B cell (primary cell): ENCODE results near the gene LMAN1L. TPM values are rescaled to one million over a fixed set of nuclear protein-coding genes. Genes with fewer than 3 reads are reported as not detected.
A peak's percentile ranks its signal among the peaks of the same experiment; 100 is the strongest.

ENCODE experiments used
- ATAC-seq: fragments of 200-7000 bp; cut with Tn5 transposase; one replicate; pipeline ENCODE4 v1.10.0; 2021; ENCODE audit warnings: low read depth, mild to moderate bottlenecking, moderate number of reproducible peaks, moderate library complexity
- CTCF ChIA-PET: fragments of 350-600 bp; sonication (Branson Sonifier 250); formaldehyde crosslinking; loops from one replicate; lab custom pipeline; 2021; ENCODE audit warnings: antibody characterized with exemption, inconsistent platforms; lab: Charles Lee
- POLR2A ChIA-PET: fragments of 350-600 bp; sonication (Branson Sonifier 250); formaldehyde crosslinking; loops from one replicate; lab custom pipeline; 2021; ENCODE audit warnings: antibody characterized with exemption; lab: Charles Lee
- DNase-seq: peaks from one replicate; pipeline ENCODE4 v3.0.0; 2013
- H2AFZ ChIP-seq: 2 replicates; pipeline ENCODE4 v1.6.1; 2012; ENCODE audit warnings: mild to moderate bottlenecking, low read depth, low read length; ENCODE audit not compliant: insufficient read depth, poor library complexity, severe bottlenecking
- H3K27ac ChIP-seq, 2 donors: 1 replicate in 1 of 2; 2 replicates in 1 of 2; pipeline ENCODE4 v1.5.1; 2012 to 2013; ENCODE audit warnings: low read length in 2 of 2, mild to moderate bottlenecking in 2 of 2, moderate library complexity in 1 of 2
- H3K27me3 ChIP-seq, 4 experiments: fragments of 200-600 bp in 1 of 4; sonication (generic) in 1 of 4; replicated peaks in 1 of 4; 1 replicate in 2 of 4; 2 replicates in 2 of 4; pipeline versions ENCODE4 v1.6.1 to v1.7.0; 2013 to 2016; ENCODE audit warnings: low read length in 3 of 4, mild to moderate bottlenecking in 2 of 4, mixed read lengths in 1 of 4, moderate library complexity in 1 of 4; ENCODE audit not compliant: insufficient read depth in 4 of 4, control insufficient read depth in 3 of 4; ENCODE audit errors: control extremely low read depth in 1 of 4
- H3K36me3 ChIP-seq, 2 experiments: replicated peaks in 1 of 2; 1 replicate in 1 of 2; 2 replicates in 1 of 2; pipeline versions ENCODE4 v1.6.1 to v1.7.1; 2013; ENCODE audit warnings: low read length in 1 of 2; ENCODE audit not compliant: insufficient read depth in 2 of 2, control insufficient read depth in 1 of 2; ENCODE audit errors: control extremely low read depth in 1 of 2, extremely low read depth in 1 of 2
- H3K4me1 ChIP-seq, 2 donors: fragments of 200-600 bp in 1 of 2; sonication (generic) in 1 of 2; 1 replicate in 1 of 2; 2 replicates in 1 of 2; pipeline versions ENCODE4 v1.5.1 to v1.6.1; 2013 to 2017; ENCODE audit warnings: low read length in 2 of 2; ENCODE audit not compliant: control insufficient read depth in 2 of 2, insufficient read depth in 2 of 2
- H3K4me2 ChIP-seq: replicated peaks from 2 replicates; pipeline ENCODE3; 2012; ENCODE audit warnings: mild to moderate bottlenecking, low read depth, low read length; ENCODE audit not compliant: poor library complexity, severe bottlenecking
- H3K4me3 ChIP-seq, 5 experiments: fragments of 200-600 bp in 1 of 5; sonication (generic) in 1 of 5; 1 replicate in 3 of 5; 2 replicates in 2 of 5; pipeline versions ENCODE4 v1.5.1 to v1.7.0; 2011 to 2016; ENCODE audit warnings: low read length in 4 of 5, mild to moderate bottlenecking in 4 of 5, low read depth in 2 of 5, control low read depth in 1 of 5, moderate library complexity in 1 of 5; ENCODE audit not compliant: insufficient read depth in 1 of 5; ENCODE audit errors: control extremely low read depth in 1 of 5, extremely low read depth in 1 of 5
- H3K79me2 ChIP-seq: fragments of 200-600 bp; sonication (generic); one replicate; pipeline ENCODE4 v1.6.0; 2016; ENCODE audit warnings: low read length; ENCODE audit not compliant: control insufficient read depth, insufficient read depth
- H3K9ac ChIP-seq: fragments of 200-600 bp; sonication (generic); 2 replicates; pipeline ENCODE4 v1.6.1; 2017; ENCODE audit warnings: mild to moderate bottlenecking, low read length, moderate library complexity
- H3K9me3 ChIP-seq, 3 donors: one replicate each; pipeline versions ENCODE4 v1.6.1 to v1.7.1; 2013; ENCODE audit warnings: low read length in 2 of 3; ENCODE audit not compliant: control insufficient read depth in 2 of 3, insufficient read depth in 1 of 3; ENCODE audit errors: control extremely low read depth in 1 of 3
- H4K20me1 ChIP-seq: 2 replicates; pipeline ENCODE4 v1.6.0; 2012; ENCODE audit warnings: mild to moderate bottlenecking, low read length; ENCODE audit not compliant: insufficient read depth, control insufficient read depth, poor library complexity, severe bottlenecking
- H3K27ac Mint-ChIP-seq: one replicate; pipeline ENCODE4 v1.8.0; 2021; ENCODE audit warnings: mixed read lengths
- H3K27me3 Mint-ChIP-seq: one replicate; pipeline ENCODE4 v1.8.0; 2021; ENCODE audit warnings: mixed read lengths
- H3K4me1 Mint-ChIP-seq: one replicate; pipeline ENCODE4 v1.8.0; 2021; ENCODE audit warnings: mixed read lengths
- H3K4me3 Mint-ChIP-seq: one replicate; pipeline ENCODE4 v1.8.0; 2021; ENCODE audit warnings: mixed read lengths
- H3K9me3 Mint-ChIP-seq: one replicate; pipeline ENCODE4 v1.8.0; 2022; ENCODE audit warnings: mixed read lengths; ENCODE audit not compliant: insufficient read depth
- EZH2 ChIP-seq: IDR thresholded peaks from 2 replicates; pipeline ENCODE4 v1.6.1; 2012; ENCODE audit warnings: borderline replicate concordance, low read depth, mild to moderate bottlenecking, moderate library complexity, low read length; ENCODE audit not compliant: insufficient read depth, poor library complexity, severe bottlenecking
- WGBS: methylation state at CpG from one replicate; pipeline ENCODE4 v1.1.5; 2013; ENCODE audit warnings: missing lambda C conversion rate; ENCODE audit not compliant: insufficient coverage; 5-methylcytosine and 5-hydroxymethylcytosine counted together
- intact Hi-C: fragments of 100-400 bp; cut with micrococcal nuclease; formaldehyde crosslinking; loops from one replicate; pipeline ENCODE4 v1.10.0; 2022
- polyA plus RNA-seq: library from polyadenylated mRNA; depleted of rRNA; stranded (reverse); fragments of >200 nt; gene quantifications from 2 replicates; pipeline ENCODE4 v1.2.3, GENCODE V29; 2012
- total RNA-seq, 2 donors: library from RNA; stranded (reverse); fragments of 120-200 nt in 1 of 2; gene quantifications; 1 replicate in 1 of 2; 2 replicates in 1 of 2; pipeline versions ENCODE4 v1.2.3 to v1.2.4, GENCODE V29; 2013 to 2022
- TF ChIP-seq, protein P1 (sequence below): fragments of 200-600 bp; IDR thresholded peaks from one replicate; pipeline ENCODE4 v1.8.0; 2022; ENCODE audit warnings: antibody characterized with exemption, mild to moderate bottlenecking

The LMAN1L gene
- total and polyA plus RNA-seq, 2 donors (not counting 1 experiment from before 2014, with no cell fraction given), result 0.60 to 1.1 TPM

DNA sequence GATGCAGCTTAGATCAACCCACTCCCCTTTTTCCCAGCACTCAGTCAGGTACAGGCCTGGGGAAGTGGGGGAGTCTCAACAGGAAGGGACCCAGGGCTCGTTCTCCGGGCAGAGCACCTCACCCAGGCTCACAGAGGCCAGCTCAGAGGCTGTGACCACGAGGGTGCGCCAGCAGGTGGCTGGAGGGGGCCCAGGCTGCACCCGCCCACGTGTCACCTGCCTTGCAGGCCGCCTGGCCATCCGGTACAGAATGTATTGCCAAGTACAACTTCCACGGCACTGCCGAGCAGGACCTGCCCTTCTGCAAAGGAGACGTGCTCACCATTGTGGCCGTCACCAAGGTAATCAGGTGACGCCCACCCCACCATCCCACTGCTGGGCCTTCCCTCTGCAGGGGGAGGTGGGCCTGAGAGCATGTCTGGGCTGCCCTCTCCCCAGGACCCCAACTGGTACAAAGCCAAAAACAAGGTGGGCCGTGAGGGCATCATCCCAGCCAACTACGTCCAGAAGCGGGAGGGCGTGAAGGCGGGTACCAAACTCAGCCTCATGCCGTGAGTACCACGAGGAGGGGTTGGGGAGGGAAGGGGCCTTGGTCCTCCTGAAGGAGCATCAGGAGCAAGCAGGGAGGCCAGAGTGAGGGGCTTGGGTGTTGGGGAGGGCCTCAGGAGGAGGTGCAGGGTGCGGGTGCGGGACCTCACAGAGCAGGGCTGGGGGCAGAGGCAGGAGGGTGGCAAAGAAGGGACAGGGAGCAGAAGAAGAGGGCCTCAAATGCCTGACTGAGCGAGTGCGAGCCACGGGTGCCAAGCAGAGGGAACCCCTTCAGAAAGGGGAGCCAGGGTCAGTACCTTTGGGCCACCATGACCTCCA is 14.0 kb upstream of the LMAN1L start:
- Histone ChIP-seq H3K4me2 (peak overlapping the region; percentile 62), H2AFZ (no peak overlapping the region), H3K9ac (no peak overlapping the region), H3K27ac (peak overlapping the region; percentile 89 to 93), H3K4me1 (peaks cover 70 to 74% of the 10 kb centered on the region in 2 donors), H3K4me3 (no peak overlapping the region), H4K20me1 (peaks cover 95% of the 10 kb centered on the region), H3K27me3 (no peaks in the 10 kb centered on the region), H3K79me2 (peaks cover 78% of the 10 kb centered on the region), H3K9me3 (no peaks in the 10 kb centered on the region), H3K36me3 (peaks cover 0 to 91% of the 10 kb centered on the region in 2 experiments)
- no peak for ATAC-seq
- Mint-ChIP-seq H3K4me1 (peaks cover 60% of the 10 kb centered on the region), H3K9me3 (no peaks in the 10 kb centered on the region), H3K27ac (peak overlapping the region; percentile 90), H3K27me3 (no peaks in the 10 kb centered on the region), H3K4me3 (peak overlapping the region; percentile 61)
- ChIA-PET POLR2A (interaction anchor here (1.1 to 15.8 kb wide), 5 partner anchors 8 to 45 kb away, joined by 3 to 572 read pairs (median 12); partner anchors contain the start of gene CSK), CTCF (interaction anchor here (0.6 to 37.1 kb wide), 20 partner anchors 8 to 398 kb away, joined by 3 to 2548 read pairs (median 4); partner anchors contain the start of genes CLK3, CSK, FAM219B and MPI)
- TF ChIP-seq, protein P1, sequence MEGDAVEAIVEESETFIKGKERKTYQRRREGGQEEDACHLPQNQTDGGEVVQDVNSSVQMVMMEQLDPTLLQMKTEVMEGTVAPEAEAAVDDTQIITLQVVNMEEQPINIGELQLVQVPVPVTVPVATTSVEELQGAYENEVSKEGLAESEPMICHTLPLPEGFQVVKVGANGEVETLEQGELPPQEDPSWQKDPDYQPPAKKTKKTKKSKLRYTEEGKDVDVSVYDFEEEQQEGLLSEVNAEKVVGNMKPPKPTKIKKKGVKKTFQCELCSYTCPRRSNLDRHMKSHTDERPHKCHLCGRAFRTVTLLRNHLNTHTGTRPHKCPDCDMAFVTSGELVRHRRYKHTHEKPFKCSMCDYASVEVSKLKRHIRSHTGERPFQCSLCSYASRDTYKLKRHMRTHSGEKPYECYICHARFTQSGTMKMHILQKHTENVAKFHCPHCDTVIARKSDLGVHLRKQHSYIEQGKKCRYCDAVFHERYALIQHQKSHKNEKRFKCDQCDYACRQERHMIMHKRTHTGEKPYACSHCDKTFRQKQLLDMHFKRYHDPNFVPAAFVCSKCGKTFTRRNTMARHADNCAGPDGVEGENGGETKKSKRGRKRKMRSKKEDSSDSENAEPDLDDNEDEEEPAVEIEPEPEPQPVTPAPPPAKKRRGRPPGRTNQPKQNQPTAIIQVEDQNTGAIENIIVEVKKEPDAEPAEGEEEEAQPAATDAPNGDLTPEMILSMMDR, result no peak
- no peak for TF ChIP-seq EZH2
- DNase-seq, result no peak
- WGBS, result 62% methylated on average over 25 of the region's 25 CpGs
- intact Hi-C loops, result no loop called here
